DOHH2 (cell line): ENCODE results near the gene KLHL34.

Source experiments
- EZH2phosphoT487 ChIP-seq: fragments of 200-600 bp; sonication (generic); IDR thresholded peaks from 2 replicates; pipeline ENCODE4 v1.6.1; 2017; ENCODE audit warnings: borderline replicate concordance, mild to moderate bottlenecking, antibody characterized with exemption, low read length, moderate library complexity, mixed read lengths
- TF ChIP-seq, protein P1 (sequence below): fragments of 200-600 bp; sonication (generic); IDR thresholded peaks from one replicate; pipeline ENCODE4 v1.5.1; 2014; ENCODE audit warnings: antibody characterized with exemption, mild to moderate bottlenecking, low read depth, low read length; ENCODE audit not compliant: poor library complexity, severe bottlenecking

DNA sequence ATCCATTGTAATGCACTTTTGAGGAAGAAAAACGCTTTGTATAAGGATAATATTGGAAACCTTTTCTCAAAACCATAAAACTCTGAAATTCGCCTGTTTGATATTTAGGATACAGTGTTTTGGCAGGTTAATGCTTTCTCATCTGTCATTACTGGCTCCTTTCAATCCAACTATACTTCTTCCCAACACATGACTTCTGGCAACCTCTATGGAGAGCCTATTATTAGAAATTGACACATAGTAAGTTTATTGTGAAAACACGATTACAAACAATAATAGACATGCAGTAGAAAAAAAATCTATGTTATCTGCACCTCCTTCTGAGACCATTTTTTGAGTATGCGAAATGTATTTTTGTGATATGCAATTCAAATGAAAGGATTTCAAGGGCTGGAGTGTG is 4.6 kb upstream of the KLHL34 start:
- TF ChIP-seq, protein P1, sequence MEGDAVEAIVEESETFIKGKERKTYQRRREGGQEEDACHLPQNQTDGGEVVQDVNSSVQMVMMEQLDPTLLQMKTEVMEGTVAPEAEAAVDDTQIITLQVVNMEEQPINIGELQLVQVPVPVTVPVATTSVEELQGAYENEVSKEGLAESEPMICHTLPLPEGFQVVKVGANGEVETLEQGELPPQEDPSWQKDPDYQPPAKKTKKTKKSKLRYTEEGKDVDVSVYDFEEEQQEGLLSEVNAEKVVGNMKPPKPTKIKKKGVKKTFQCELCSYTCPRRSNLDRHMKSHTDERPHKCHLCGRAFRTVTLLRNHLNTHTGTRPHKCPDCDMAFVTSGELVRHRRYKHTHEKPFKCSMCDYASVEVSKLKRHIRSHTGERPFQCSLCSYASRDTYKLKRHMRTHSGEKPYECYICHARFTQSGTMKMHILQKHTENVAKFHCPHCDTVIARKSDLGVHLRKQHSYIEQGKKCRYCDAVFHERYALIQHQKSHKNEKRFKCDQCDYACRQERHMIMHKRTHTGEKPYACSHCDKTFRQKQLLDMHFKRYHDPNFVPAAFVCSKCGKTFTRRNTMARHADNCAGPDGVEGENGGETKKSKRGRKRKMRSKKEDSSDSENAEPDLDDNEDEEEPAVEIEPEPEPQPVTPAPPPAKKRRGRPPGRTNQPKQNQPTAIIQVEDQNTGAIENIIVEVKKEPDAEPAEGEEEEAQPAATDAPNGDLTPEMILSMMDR: no peak
- no peak for TF ChIP-seq EZH2phosphoT487
